HEK293T (cell line): ENCODE results near the gene FAM47E.

Source experiments
- CTCF ChIA-PET: fragments of 350-600 bp; formaldehyde crosslinking; extraction: SDS; loops from one replicate; lab custom pipeline; 2021; ENCODE audit warnings: antibody characterized with exemption, inconsistent platforms; lab: Yijun Ruan, JAX
- POLR2A ChIA-PET: fragments of 350-600 bp; formaldehyde crosslinking; extraction: SDS; loops from one replicate; lab custom pipeline; 2020; ENCODE audit warnings: antibody characterized with exemption, inconsistent platforms; lab: Yijun Ruan, JAX
- DNase-seq: peaks from one replicate; pipeline ENCODE4 v3.0.0; 2012; ENCODE audit warnings: mixed read lengths; ENCODE audit errors: extremely low spot score
- ARNT ChIP-seq: fragments of 450-650 bp; IDR thresholded peaks from 2 replicates; pipeline ENCODE4 v1.6.1; 2017; ENCODE audit warnings: mild to moderate bottlenecking
- BHLHE40 ChIP-seq: fragments of 450-650 bp; IDR thresholded peaks from 2 replicates; pipeline ENCODE4 v1.6.1; 2016; ENCODE audit warnings: mild to moderate bottlenecking, moderate library complexity, borderline replicate concordance
- CTBP1 ChIP-seq: fragments of 450-650 bp; IDR thresholded peaks from 2 replicates; pipeline ENCODE4 v1.6.1; 2016; ENCODE audit warnings: borderline replicate concordance
- ELF4 ChIP-seq: fragments of 450-650 bp; IDR thresholded peaks from 2 replicates; pipeline ENCODE4 v1.6.1; 2017; ENCODE audit warnings: antibody characterized with exemption
- FOXA1 ChIP-seq: fragments of 450-650 bp; IDR thresholded peaks from 2 replicates; pipeline ENCODE4 v1.6.1; 2016; ENCODE audit warnings: mild to moderate bottlenecking
- FOXK2 ChIP-seq: fragments of 450-650 bp; IDR thresholded peaks from 2 replicates; pipeline ENCODE4 v1.6.1; 2016; ENCODE audit warnings: mild to moderate bottlenecking
- FOXM1 ChIP-seq: fragments of 450-650 bp; IDR thresholded peaks from 2 replicates; pipeline ENCODE4 v1.6.1; 2017; ENCODE audit warnings: mild to moderate bottlenecking, borderline replicate concordance
- HDGF ChIP-seq: fragments of 450-650 bp; IDR thresholded peaks from 2 replicates; pipeline ENCODE4 v1.6.1; 2017; ENCODE audit warnings: antibody characterized with exemption, borderline replicate concordance
- L3MBTL2 ChIP-seq: fragments of 450-650 bp; conservative IDR thresholded peaks from 2 replicates; pipeline ENCODE4 v1.6.1; 2016; ENCODE audit warnings: mild to moderate bottlenecking
- LEF1 ChIP-seq: fragments of 450-650 bp; IDR thresholded peaks from 2 replicates; pipeline ENCODE4 v1.6.1; 2017; ENCODE audit warnings: mild to moderate bottlenecking, borderline replicate concordance
- NFRKB ChIP-seq: fragments of 450-650 bp; IDR thresholded peaks from 2 replicates; pipeline ENCODE4 v1.6.1; 2016; ENCODE audit warnings: mild to moderate bottlenecking, moderate library complexity
- SP1 ChIP-seq: fragments of 450-650 bp; IDR thresholded peaks from 2 replicates; pipeline ENCODE4 v1.6.1; 2017
- SUZ12 ChIP-seq: fragments of 450-650 bp; IDR thresholded peaks from 2 replicates; pipeline ENCODE4 v1.6.1; 2016; ENCODE audit warnings: mild to moderate bottlenecking
- TARDBP ChIP-seq: fragments of 450-650 bp; IDR thresholded peaks from 2 replicates; pipeline ENCODE4 v1.6.1; 2016
- ZNF384 ChIP-seq: fragments of 450-650 bp; IDR thresholded peaks from 2 replicates; pipeline ENCODE4 v1.6.1; 2016
- TF ChIP-seq, protein P1 (sequence below): fragments of 450-650 bp; IDR thresholded peaks from 2 replicates; pipeline ENCODE4 v1.6.1; 2016

The FAM47E gene

DNA sequence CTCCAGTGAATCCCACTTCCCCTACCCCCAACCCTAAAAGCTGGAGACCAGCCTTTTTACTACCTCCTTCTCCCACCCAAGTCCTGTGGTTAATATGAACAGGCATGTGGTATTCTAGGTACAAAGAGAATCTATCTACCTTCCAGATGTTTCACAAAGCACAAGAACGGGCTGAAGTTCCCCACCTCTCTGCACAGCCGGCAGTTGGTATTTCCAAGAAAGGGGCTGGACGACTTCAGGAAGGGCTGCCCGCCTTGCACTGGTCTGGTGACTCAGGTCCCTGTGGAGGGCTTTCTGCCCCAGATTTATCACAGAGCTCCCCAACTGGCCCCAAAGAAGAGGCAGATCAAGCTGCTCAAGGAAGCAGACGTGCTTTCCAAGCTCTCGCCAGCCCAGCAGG, 4.5 kb downstream of the FAM47E start:
- TF ChIP-seq SP1: no peak
- TF ChIP-seq LEF1: no peak
- no peak for TF ChIP-seq TARDBP
- no peak for TF ChIP-seq FOXM1
- TF ChIP-seq, protein P1, sequence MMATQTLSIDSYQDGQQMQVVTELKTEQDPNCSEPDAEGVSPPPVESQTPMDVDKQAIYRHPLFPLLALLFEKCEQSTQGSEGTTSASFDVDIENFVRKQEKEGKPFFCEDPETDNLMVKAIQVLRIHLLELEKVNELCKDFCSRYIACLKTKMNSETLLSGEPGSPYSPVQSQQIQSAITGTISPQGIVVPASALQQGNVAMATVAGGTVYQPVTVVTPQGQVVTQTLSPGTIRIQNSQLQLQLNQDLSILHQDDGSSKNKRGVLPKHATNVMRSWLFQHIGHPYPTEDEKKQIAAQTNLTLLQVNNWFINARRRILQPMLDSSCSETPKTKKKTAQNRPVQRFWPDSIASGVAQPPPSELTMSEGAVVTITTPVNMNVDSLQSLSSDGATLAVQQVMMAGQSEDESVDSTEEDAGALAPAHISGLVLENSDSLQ: no peak
- TF ChIP-seq BHLHE40: no peak
- TF ChIP-seq ZNF384: no peak
- TF ChIP-seq L3MBTL2: no peak
- no peak for TF ChIP-seq CTBP1
- no peak for TF ChIP-seq NFRKB
- TF ChIP-seq FOXK2: no peak
- TF ChIP-seq ARNT: no peak
- ChIA-PET POLR2A (no interaction called here), CTCF (interaction anchor here (1.4 kb wide), 1 partner anchor 122 kb away, joined by 4 read pairs; no protein-coding TSS in a partner anchor)
- DNase-seq: no peak

DNA sequence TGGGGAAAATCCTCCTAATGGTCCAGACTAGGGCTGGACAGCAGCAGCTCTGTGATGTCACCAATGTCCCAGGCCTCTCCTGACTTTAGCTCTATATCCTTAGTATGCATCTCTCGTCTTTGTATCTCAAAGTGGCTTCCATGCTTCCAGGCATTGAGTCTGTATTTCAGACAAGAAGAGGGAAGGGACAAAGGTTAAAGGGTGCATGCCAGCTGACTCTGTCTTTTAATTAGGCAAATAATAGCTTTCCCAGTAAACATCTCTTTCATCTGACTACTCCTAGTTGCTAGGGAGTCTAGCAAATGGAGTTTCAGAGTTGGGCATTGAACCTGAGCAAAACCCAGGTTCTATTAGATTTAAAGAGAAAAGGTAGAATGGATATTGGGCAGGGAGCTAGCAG, 5.4 kb downstream of the FAM47E start:
- POLR2A ChIA-PET: no interaction called here
- no peak for DNase-seq
- CTCF ChIA-PET: no interaction called here
- TF ChIP-seq ARNT (no peak), FOXM1 (no peak), ZNF384 (no peak), L3MBTL2 (no peak), LEF1 (no peak), SP1 (no peak), BHLHE40 (no peak), SUZ12 (no peak), TARDBP (no peak), NFRKB (no peak), FOXK2 (no peak), CTBP1 (no peak), FOXA1 (no peak)

DNA sequence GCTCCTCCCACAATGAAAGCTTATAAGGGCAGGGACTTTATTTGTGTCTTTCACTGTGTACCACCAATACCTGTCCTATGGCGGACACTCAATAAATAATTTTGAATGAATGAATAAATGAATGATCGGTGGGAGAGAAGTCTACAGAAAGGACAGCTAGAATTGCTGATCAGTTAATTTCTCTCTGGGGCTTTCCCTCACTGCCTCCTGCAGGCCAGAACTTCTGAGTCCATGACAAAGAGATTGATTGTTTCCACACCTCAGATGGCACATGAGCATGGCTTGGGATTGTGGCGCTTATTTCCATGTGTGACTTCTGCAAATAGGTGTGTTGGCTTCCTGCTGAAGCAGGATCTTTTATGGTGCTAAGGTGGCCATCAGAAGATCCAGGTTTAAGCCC, 6.3 kb downstream of the FAM47E start:
- TF ChIP-seq CTBP1 (no peak), LEF1 (no peak), FOXK2 (no peak), BHLHE40 (no peak), ZNF384 (no peak), TARDBP (no peak), HDGF (no peak), ELF4 (no peak), NFRKB (no peak), FOXM1 (no peak), FOXA1 (no peak), SUZ12 (no peak)
- TF ChIP-seq, protein P1: no peak
- DNase-seq: no peak
- ChIA-PET POLR2A (no interaction called here), CTCF (no interaction called here)

DNA sequence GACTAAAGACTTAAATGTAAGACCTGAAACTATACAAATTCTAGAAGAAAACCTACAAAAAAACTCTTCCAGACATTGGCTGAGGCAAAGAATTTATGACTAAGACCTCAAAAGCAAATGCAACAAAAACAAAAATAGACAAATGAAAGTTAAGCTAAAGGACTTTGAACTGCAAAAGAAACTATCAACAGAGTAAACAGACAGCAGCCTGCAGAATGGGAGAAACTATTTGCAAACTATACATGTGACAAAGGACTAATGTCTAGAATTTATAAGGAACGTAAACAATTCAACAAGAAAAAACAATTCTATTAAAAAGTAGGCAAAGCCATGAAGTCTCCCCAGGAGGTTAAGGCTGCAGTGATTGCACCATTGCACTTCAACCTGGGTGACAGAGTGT, 9.1 kb downstream of the FAM47E start:
- no peak for DNase-seq
- no peak for TF ChIP-seq NFRKB
- TF ChIP-seq TARDBP: no peak
- TF ChIP-seq FOXM1: no peak
- no peak for TF ChIP-seq ELF4
- no peak for TF ChIP-seq ZNF384
- no peak for TF ChIP-seq FOXK2
- TF ChIP-seq ARNT: no peak
- TF ChIP-seq BHLHE40: no peak
- no peak for TF ChIP-seq SP1
- TF ChIP-seq SUZ12: no peak
- no peak for TF ChIP-seq HDGF
- TF ChIP-seq, protein P1: no peak
- no peak for TF ChIP-seq CTBP1
- TF ChIP-seq LEF1: no peak
- TF ChIP-seq L3MBTL2: no peak
- CTCF ChIA-PET: no interaction called here
- POLR2A ChIA-PET: no interaction called here

DNA sequence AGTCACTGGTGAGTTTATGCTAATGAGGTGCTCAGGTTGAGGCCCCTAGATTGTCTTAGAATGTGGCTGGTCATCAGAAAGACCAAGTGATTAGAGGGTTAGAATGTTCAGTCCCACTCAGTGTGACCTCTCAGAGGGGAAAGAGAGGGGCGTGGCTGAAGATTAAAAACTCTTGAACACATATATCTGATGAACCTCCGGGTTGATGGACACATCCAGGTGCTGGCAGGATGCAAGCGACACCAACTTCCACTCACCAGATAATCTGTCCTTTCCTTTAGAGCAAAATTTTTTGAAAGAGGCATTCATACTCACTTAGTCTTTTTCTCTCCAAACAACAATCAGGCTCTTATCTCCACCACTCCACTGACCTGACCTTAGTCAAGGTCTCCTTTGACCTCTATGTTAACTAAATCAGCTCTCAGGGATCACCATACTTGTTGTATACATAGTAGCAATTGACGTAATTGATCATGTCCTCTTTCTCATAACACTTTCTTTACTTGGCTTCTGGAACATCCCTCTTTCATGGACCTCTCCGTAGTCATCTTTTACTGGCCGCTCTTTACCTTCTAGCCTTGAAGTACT, 14.2 kb downstream of the FAM47E start:
- ChIA-PET CTCF (no interaction called here), POLR2A (no interaction called here)
- no peak for DNase-seq
- no peak for TF ChIP-seq ELF4
- no peak for TF ChIP-seq LEF1
- no peak for TF ChIP-seq CTBP1
- TF ChIP-seq TARDBP: no peak
- TF ChIP-seq ZNF384: no peak
- TF ChIP-seq, protein P1: no peak
- TF ChIP-seq NFRKB: no peak
- TF ChIP-seq BHLHE40: no peak
- TF ChIP-seq SP1: no peak
- no peak for TF ChIP-seq HDGF

DNA sequence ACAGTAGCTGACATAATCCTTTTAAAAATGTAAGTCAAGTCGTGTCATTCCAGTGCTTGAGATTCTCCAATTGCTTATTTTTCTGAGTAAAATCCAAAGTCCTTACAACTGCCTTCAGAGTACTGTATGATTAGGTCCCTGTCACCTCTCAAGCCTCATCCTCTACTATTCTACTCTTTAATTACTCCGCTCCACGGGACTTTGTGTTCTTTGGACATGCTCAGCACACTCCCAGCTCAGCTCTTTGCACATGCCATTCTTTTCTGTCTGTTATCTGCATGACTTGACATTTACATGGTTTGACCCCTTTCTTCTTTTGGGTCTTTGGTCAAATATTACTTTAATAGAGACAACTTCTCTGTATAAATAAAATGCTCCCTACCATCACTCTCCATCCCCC, 15.1 kb downstream of the FAM47E start:
- TF ChIP-seq FOXM1 (no peak), L3MBTL2 (no peak), BHLHE40 (no peak), NFRKB (no peak), CTBP1 (no peak), FOXA1 (no peak), TARDBP (no peak), ELF4 (no peak), ZNF384 (no peak), SP1 (no peak), ARNT (no peak), FOXK2 (no peak), LEF1 (no peak), SUZ12 (no peak), HDGF (no peak)
- TF ChIP-seq, protein P1: no peak
- CTCF ChIA-PET: no interaction called here
- POLR2A ChIA-PET: no interaction called here
- DNase-seq: no peak
